CD4-positive, alpha-beta T cell treated with Interferon gamma for 1 hour (primary cell): ENCODE results near the gene FCMR.

Experiments
- DNase-seq: peaks from one replicate; pipeline ENCODE4 v3.0.0-alpha.2; 2020

Gene FCMR

GRCh38 chr1:206921772-206922265 is at the start of gene FCMR:
Gene FCMR (minus strand): TSS chr1:206921941. CDS start chr1:206921854, 87 bp downstream.
- DNase-seq, result peak; percentile 61

- no peak for DNase-seq
Observed at GRCh38 chr1:206971029-206971655, 49.4 kb upstream of the FCMR start.

- no peak for DNase-seq
Observed at GRCh38 chr1:206970446-206970845, 48.7 kb upstream of the FCMR start, which contains the start of gene FCAMR. Gene FCAMR (minus strand): TSS chr1:206970460. CDS start chr1:206970125, 335 bp downstream.

GRCh38 chr1:206969090-206969489 is 47.3 kb upstream of the FCMR start:
- DNase-seq, result no peak

- DNase-seq, result no peak
Observed at GRCh38 chr1:206967096-206967849, 45.5 kb upstream of the FCMR start.

- DNase-seq, result no peak
Observed at GRCh38 chr1:206965781-206966180, 44.0 kb upstream of the FCMR start.

- DNase-seq, result no peak
Observed at GRCh38 chr1:206963740-206964139, 42.0 kb upstream of the FCMR start.

GRCh38 chr1:206963119-206963712 is 41.5 kb upstream of the FCMR start:
- DNase-seq, result no peak

GRCh38 chr1:206962272-206962671 is 40.5 kb upstream of the FCMR start:
- no peak for DNase-seq

- no peak for DNase-seq
Observed at GRCh38 chr1:206961668-206962067, 39.9 kb upstream of the FCMR start.

GRCh38 chr1:206960676-206961386 is 39.1 kb upstream of the FCMR start:
- DNase-seq, result no peak

GRCh38 chr1:206958144-206958543 is 36.4 kb upstream of the FCMR start:
- no peak for DNase-seq

- no peak for DNase-seq
Observed at GRCh38 chr1:206957639-206958038, 35.9 kb upstream of the FCMR start.

GRCh38 chr1:206955476-206956451 is 34.0 kb upstream of the FCMR start:
- no peak for DNase-seq

- no peak for DNase-seq
Observed at GRCh38 chr1:206954459-206955342, 33.0 kb upstream of the FCMR start.

- no peak for DNase-seq
Observed at GRCh38 chr1:206953626-206954025, 31.9 kb upstream of the FCMR start.

GRCh38 chr1:206953126-206953525 is 31.4 kb upstream of the FCMR start:
- no peak for DNase-seq

- peak; percentile 21 for DNase-seq
Observed at GRCh38 chr1:206952171-206952570, 30.4 kb upstream of the FCMR start.

- DNase-seq, result no peak
Observed at GRCh38 chr1:206951318-206952100, 29.8 kb upstream of the FCMR start.

- DNase-seq, result no peak
Observed at GRCh38 chr1:206949641-206950040, 27.9 kb upstream of the FCMR start.
